Psoas muscle (tissue), 8 donors: ENCODE measurements around the gene CSDE1. TPM values are rescaled to one million over a fixed set of nuclear protein-coding genes. Genes with fewer than 3 reads are reported as not detected.

Experiments
- ATAC-seq, 4 donors: fragments of 200-7000 bp; cut with Tn5 transposase; one replicate each; pipeline ENCODE4 v1.9.1; 2020; ENCODE audit warnings: moderate library complexity in 3 of 4, mild to moderate bottlenecking in 2 of 4
- DNase-seq, 2 donors: peaks; one replicate each; pipeline ENCODE4 v3.0.0-alpha.2; 2020
- H3K27ac ChIP-seq: fragments of 200-600 bp; one replicate; pipeline ENCODE4 v1.8.0; 2022
- H3K27me3 ChIP-seq, 3 donors: fragments of 200-600 bp in 1 of 3; one replicate each; pipeline versions ENCODE4 v1.6.1 to v1.8.0; 2013 to 2022; ENCODE audit warnings: low read length in 2 of 3, mild to moderate bottlenecking in 2 of 3, moderate library complexity in 1 of 3; ENCODE audit not compliant: insufficient read depth in 3 of 3
- H3K36me3 ChIP-seq, 2 donors: fragments of 200-600 bp in 1 of 2; one replicate each; pipeline versions ENCODE4 v1.6.1 to v1.8.0; 2013 to 2022; ENCODE audit warnings: low read depth in 1 of 2, mild to moderate bottlenecking in 1 of 2, moderate library complexity in 1 of 2; ENCODE audit not compliant: insufficient read depth in 1 of 2
- H3K4me1 ChIP-seq: fragments of 200-600 bp; one replicate; pipeline ENCODE4 v1.8.0; 2022
- H3K4me3 ChIP-seq: fragments of 200-600 bp; one replicate; pipeline ENCODE4 v1.8.0; 2022; ENCODE audit warnings: mild to moderate bottlenecking
- H3K9me3 ChIP-seq: fragments of 200-600 bp; one replicate; pipeline ENCODE4 v1.8.0; 2022
- WGBS, 3 donors: extraction: QIAGEN DNeasy Blood & Tissue Kit; methylation state at CpG; one replicate each; pipeline versions ENCODE4 v1.1.6 to v1.1.7; 2013; 5-methylcytosine and 5-hydroxymethylcytosine counted together
- intact Hi-C, 2 donors: fragments of 100-400 bp; cut with DNase I; formaldehyde crosslinking; loops; one replicate each; pipeline versions ENCODE4 v1.11.0 to v1.14.2; 2022
- polyA plus RNA-seq, 3 donors: library from polyadenylated mRNA; stranded (reverse); fragments of 200-250 nt; gene quantifications; one replicate each; pipeline ENCODE4 v1.2.3, GENCODE V29; 2013
- total RNA-seq, 4 donors: library from RNA; stranded (reverse); fragmentation: NEBNext Ultra II Directional in 2 of 4; extraction: Animal tissue kit (Norgen Biotek cat#: 25700) in 2 of 4; gene quantifications; one replicate each; pipeline versions ENCODE4 v1.2.1 to v1.2.4, GENCODE V29; 2021 to 2023
- TF ChIP-seq, protein P1 (sequence below): fragments of 200-600 bp; IDR thresholded peaks from one replicate; pipeline ENCODE4 v1.8.0; 2022; ENCODE audit warnings: antibody characterized with exemption
- donor health status: healthy with polysubstance abuse.
- donor health status: DM: no; HTN: no; CAD: no; lungs with moderate emphysema.
- donor health status: Bipolar disorder and iron deficiency.
- donor health status: healthy.
- donor health status: DM: yes; HTN: yes; CAD: no.
- donor health status: DM: no; HTN: no; CAD: no.
- donor health status: DM: no; HTN: no; CAD: no.
- donor health status: DM: yes; HTN: yes; CAD: no.

The CSDE1 gene
- total and polyA plus RNA-seq, 7 donors = 305 to 1,888 (median 1,387) TPM

DNA sequence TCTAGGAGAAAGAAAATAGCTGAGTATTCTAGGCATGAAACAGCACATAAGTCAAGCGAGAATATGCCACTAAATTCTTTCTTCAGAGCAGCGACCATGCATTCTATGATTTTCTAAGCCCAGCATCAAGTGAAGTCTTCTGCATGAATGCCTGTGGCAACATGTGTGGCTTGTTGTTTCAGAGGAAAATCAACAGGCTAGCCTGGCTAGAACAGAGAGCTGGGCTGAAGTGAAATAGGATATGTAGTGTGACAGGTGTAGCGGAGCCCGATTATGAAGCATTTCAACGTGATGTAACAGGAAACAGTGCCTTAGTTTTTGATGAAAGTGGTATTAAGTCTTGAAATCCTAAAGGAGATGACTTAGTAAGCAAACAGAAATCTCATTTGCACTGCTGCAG is 7.0 kb downstream of the CSDE1 start:
- intact Hi-C loops = loop anchor here (1.0 to 10.0 kb wide), 4 partner anchors 33 to 166 kb away; partner anchors contain the start of genes AMPD1 (in 1 of the 2), BCAS2 (in 1 of the 2) and NRAS (in 1 of the 2)
- Histone ChIP-seq H3K4me1 (peaks cover 85% of the 10 kb centered on the region), H3K4me3 (peak overlapping the region; percentile 84), H3K9me3 (no peaks in the 10 kb centered on the region), H3K27ac (peak overlapping the region; percentile 100), H3K27me3 (no peaks in the 10 kb centered on the region), H3K36me3 (peaks cover 0 to 38% of the 10 kb centered on the region in 2 donors)
- TF ChIP-seq, protein P1, sequence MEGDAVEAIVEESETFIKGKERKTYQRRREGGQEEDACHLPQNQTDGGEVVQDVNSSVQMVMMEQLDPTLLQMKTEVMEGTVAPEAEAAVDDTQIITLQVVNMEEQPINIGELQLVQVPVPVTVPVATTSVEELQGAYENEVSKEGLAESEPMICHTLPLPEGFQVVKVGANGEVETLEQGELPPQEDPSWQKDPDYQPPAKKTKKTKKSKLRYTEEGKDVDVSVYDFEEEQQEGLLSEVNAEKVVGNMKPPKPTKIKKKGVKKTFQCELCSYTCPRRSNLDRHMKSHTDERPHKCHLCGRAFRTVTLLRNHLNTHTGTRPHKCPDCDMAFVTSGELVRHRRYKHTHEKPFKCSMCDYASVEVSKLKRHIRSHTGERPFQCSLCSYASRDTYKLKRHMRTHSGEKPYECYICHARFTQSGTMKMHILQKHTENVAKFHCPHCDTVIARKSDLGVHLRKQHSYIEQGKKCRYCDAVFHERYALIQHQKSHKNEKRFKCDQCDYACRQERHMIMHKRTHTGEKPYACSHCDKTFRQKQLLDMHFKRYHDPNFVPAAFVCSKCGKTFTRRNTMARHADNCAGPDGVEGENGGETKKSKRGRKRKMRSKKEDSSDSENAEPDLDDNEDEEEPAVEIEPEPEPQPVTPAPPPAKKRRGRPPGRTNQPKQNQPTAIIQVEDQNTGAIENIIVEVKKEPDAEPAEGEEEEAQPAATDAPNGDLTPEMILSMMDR = no peak
- ATAC-seq (peak; percentile 80 to 89 (median 86)), DNase-seq (no peak)
- WGBS, 3 donors = 17 to 27% (median 22%) methylated on average over 5 of the region's 5 CpGs

DNA sequence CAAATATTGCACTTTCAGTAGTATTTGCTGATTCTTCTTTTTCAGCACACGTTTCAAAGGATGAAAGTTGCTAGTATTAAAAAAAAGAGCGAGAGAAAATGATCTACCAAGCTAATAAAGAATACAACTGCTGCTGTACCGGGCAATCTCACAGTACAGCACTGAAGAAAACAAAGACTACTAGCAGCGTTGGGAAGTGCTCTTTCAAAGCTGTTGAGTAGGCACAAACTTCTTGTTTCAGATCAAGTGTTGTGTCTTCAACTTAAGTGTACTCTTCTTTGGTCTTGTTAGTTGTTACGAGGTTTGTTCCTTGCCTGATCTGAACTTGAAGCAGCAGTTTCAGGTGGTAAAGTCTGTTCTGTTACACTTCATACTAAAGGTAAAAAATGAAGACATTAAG is 7.9 kb downstream of the CSDE1 start:
- H3K4me3 ChIP-seq = peak overlapping the region; percentile 84
- peak overlapping the region; percentile 100 for H3K27ac ChIP-seq
- no peaks in the 10 kb centered on the region for H3K27me3 ChIP-seq
- intact Hi-C loops = loop anchor here (1.0 to 10.0 kb wide), 4 partner anchors 33 to 165 kb away; partner anchors contain the start of genes AMPD1 (in 1 of the 2), BCAS2 (in 1 of the 2) and NRAS (in 1 of the 2)
- DNase-seq (no peak), ATAC-seq (peak in 1 of 4 donors; percentile 26)
- H3K4me1 ChIP-seq = peaks cover 95% of the 10 kb centered on the region
- TF ChIP-seq, protein P1 = no peak
- 30 to 48% (median 30%) methylated on average over 5 of the region's 5 CpGs for WGBS, 3 donors
- H3K36me3 ChIP-seq = peaks cover 0 to 45% of the 10 kb centered on the region in 2 donors
- H3K9me3 ChIP-seq = no peaks in the 10 kb centered on the region

DNA sequence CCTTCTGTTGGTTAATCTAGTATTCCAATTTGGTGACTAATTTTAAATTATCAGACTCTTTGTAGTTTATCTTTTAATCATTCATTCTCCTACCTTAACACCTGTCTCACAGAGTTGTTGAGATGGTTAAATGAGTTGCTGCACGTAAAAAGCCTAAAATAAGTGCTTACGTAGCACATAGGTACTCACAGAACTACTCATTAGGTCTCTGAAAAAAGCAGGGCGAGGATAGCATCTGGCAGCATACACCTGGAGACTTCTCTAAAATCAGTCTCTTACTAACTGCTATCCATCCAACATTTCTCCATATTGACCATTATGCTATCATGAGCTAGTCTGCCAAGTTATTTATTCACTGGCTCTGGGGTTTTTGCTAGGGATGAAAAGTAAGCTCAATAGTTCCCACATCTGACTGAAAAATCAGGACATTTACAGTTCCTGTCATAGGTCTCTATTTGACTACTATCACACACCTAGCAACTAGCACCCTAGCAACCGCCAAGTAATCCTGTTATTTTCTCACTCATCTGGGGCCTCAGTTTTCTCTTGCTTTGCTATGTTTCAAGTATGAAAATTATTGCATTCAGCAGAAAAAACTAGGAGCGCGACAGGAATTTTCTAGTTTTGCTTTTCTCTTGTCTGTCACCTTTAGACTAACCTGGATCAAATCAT is 11.2 kb downstream of the CSDE1 start:
- TF ChIP-seq, protein P1 = no peak
- intact Hi-C loops = no loop called here
- Histone ChIP-seq H3K4me3 (peak overlapping the region; percentile 84), H3K4me1 (peaks cover 98% of the 10 kb centered on the region), H3K27ac (peak overlapping the region; percentile 100), H3K27me3 (no peaks in the 10 kb centered on the region), H3K36me3 (peaks cover 0 to 55% of the 10 kb centered on the region in 2 donors), H3K9me3 (no peaks in the 10 kb centered on the region)
- DNase-seq (no peak), ATAC-seq (no peak)
- 67 to 88% (median 82%) methylated on average over 6 of the region's 6 CpGs for WGBS, 3 donors

DNA sequence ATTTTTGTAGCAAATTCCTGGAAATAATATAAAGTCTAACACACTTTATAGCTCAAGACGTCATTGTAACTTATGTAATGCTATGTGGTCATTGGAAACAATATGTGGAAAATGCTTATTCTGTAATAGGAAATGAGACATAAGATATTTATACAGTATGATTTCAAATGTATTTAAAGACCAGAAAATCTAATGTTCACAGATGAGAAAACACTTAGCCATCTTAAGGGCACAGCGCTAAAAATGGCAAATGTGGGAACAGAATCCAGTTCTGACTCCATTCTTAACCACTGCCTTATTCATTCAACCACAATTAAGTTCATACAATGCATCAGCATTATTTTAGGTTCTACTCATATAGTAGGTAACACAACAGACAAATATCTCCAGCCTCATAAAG is 12.5 kb downstream of the CSDE1 start:
- Histone ChIP-seq H3K9me3 (no peaks in the 10 kb centered on the region), H3K27ac (peak overlapping the region; percentile 100), H3K4me1 (peaks cover 99% of the 10 kb centered on the region), H3K36me3 (peaks cover 2 to 67% of the 10 kb centered on the region in 2 donors), H3K27me3 (no peaks in the 10 kb centered on the region), H3K4me3 (peak overlapping the region; percentile 13)
- ATAC-seq (peak; percentile 75 to 81 (median 77)), DNase-seq (no peak)
- WGBS, 3 donors = 29 to 42% (median 40%) methylated on average over 2 of the region's 2 CpGs
- TF ChIP-seq, protein P1 = no peak
- intact Hi-C loops = no loop called here
